Right lobe of liver (tissue), 4 donors: ENCODE results near the gene SLX4.

Experiments
- POLR2A ChIP-seq: fragments of 450-650 bp; IDR thresholded peaks from one replicate; pipeline ENCODE4 v1.6.1; 2017; ENCODE audit warnings: antibody characterized with exemption, mild to moderate bottlenecking
- TF ChIP-seq, protein P1 (sequence below), 4 donors: fragments of 200-600 bp in 3 of 4; fragments of 450-650 bp in 1 of 4; IDR thresholded peaks; one replicate each; pipeline versions ENCODE4 v1.5.1 to v1.8.0; 2016 to 2022; ENCODE audit warnings: antibody characterized with exemption in 4 of 4, mild to moderate bottlenecking in 2 of 4
- donor health status: DM: no; HTN: no; CAD: no.
- donor health status: DM: no; HTN: no; CAD: no.
- donor health status: DM: no; HTN: yes; CAD: no.

DNA sequence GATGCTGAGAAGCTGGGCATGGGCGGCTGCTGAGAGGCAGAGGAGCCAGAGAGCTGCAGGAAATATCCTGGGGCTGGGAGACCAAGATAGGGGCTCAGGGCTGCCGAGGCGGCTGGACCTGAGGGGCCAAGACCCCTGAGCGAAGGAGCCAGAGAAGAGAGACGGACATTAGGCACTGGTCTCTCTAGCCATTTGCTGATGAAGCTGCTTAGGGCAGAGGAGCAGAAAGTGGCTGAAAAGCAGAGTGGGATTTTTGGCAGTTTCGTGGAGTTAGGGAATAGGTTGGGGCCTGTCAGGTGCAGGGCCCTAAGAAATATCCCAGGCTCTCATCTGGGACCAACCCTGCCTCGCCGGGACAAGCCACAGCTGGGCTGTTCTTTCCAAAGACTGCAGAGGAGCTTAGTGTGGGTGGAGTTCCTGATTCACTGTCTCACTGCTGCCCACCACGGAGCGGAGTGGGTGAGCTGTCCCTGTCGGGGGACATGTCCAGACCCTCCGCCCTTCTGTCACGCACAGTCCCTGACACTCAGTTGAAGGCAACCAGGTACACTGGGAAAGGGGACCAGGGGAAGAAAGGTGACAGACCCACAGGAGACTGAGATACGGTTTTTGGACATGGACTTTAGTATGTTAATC lies 31.8 kb upstream of the SLX4 start:
- TF ChIP-seq POLR2A: no peak
- TF ChIP-seq, protein P1, sequence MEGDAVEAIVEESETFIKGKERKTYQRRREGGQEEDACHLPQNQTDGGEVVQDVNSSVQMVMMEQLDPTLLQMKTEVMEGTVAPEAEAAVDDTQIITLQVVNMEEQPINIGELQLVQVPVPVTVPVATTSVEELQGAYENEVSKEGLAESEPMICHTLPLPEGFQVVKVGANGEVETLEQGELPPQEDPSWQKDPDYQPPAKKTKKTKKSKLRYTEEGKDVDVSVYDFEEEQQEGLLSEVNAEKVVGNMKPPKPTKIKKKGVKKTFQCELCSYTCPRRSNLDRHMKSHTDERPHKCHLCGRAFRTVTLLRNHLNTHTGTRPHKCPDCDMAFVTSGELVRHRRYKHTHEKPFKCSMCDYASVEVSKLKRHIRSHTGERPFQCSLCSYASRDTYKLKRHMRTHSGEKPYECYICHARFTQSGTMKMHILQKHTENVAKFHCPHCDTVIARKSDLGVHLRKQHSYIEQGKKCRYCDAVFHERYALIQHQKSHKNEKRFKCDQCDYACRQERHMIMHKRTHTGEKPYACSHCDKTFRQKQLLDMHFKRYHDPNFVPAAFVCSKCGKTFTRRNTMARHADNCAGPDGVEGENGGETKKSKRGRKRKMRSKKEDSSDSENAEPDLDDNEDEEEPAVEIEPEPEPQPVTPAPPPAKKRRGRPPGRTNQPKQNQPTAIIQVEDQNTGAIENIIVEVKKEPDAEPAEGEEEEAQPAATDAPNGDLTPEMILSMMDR (IDR thresholded peaks at IDR 0.05): no peak
